BLaER1 treated with 17β-estradiol and CSF1 and Interleukin-3, amounts not matched to agents 10 nM and 100 nM (cell line): ENCODE measurements around the gene CCL11.
A peak's percentile ranks its signal among the peaks of the same experiment; 100 is the strongest.

Source experiments
- H3K27ac ChIP-seq, 11 experiments: shearing (Covaris generic); formaldehyde crosslinking; 2 replicates each; pipeline ENCODE4 v1.8.1; 2022
- H3K27me3 ChIP-seq, 11 experiments: shearing (Covaris generic); formaldehyde crosslinking; 2 replicates each; pipeline ENCODE4 v1.8.1; 2022
- H3K36me3 ChIP-seq, 11 experiments: shearing (Covaris generic); formaldehyde crosslinking; 2 replicates each; pipeline ENCODE4 v1.8.1; 2022
- H3K4me1 ChIP-seq, 10 experiments: shearing (Covaris generic); formaldehyde crosslinking; 2 replicates each; pipeline ENCODE4 v1.8.1; 2022
- H3K4me2 ChIP-seq, 11 experiments: shearing (Covaris generic); formaldehyde crosslinking; 2 replicates each; pipeline ENCODE4 v1.8.1; 2022
- H3K4me3 ChIP-seq, 10 experiments: shearing (Covaris generic); formaldehyde crosslinking; 2 replicates each; pipeline ENCODE4 v1.8.1; 2022
- H3K9ac ChIP-seq, 11 experiments: shearing (Covaris generic); formaldehyde crosslinking; 2 replicates each; pipeline ENCODE4 v1.8.1; 2022
- H3K9me3 ChIP-seq, 11 experiments: shearing (Covaris generic); formaldehyde crosslinking; replicated peaks in 1 of 11; 2 replicates each; pipeline ENCODE4 v1.8.1; 2022
- H4K20me1 ChIP-seq, 11 experiments: shearing (Covaris generic); formaldehyde crosslinking; 2 replicates each; pipeline ENCODE4 v1.8.1; 2022
- Cebpa-rat ChIP-seq, 11 experiments: shearing (Covaris generic); IDR thresholded peaks; 2 replicates each; pipeline ENCODE4 v1.8.1; 2022

Gene CCL11

DNA sequence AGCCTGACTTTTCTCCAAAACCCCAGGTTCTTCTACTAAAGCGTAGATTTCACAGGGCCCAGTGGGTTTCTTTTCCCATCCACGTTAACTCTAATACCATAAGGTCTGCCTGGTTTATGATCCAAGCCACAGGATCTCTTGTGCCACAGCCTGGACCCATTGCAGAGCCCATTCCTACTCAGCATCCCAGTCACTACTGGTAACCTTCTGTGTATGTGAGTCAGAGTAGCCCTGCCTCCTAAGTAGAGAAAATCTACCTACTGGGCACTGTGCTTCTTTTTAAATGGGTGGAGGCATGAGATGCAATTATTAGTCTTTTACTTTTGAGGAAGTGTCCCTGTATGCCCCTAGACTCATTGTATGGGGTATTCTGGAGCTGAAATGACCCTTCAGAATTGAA lies 13.5 kb downstream of the CCL11 start:
- no peaks in the 10 kb centered on the region for H4K20me1 ChIP-seq
- no peaks in the 10 kb centered on the region; a peak in 1 of 22 replicates for H3K9me3 ChIP-seq
- H3K4me2 ChIP-seq = peak overlapping the region in 4 of 11 experiments; percentile 33 to 83 (median 72); a peak in 8 of 22 replicates
- peaks cover 4 to 57% (median 13%) of the 10 kb centered on the region in 10 experiments; a peak in 15 of 20 replicates for H3K4me1 ChIP-seq
- no peaks in the 10 kb centered on the region for H3K36me3 ChIP-seq
- no peak for TF ChIP-seq Cebpa-rat (IDR thresholded peaks at IDR 0.05)
- no peak overlapping the region for H3K4me3 ChIP-seq
- no peak overlapping the region for H3K9ac ChIP-seq
- H3K27me3 ChIP-seq = no peaks in the 10 kb centered on the region
- H3K27ac ChIP-seq = no peak overlapping the region

DNA sequence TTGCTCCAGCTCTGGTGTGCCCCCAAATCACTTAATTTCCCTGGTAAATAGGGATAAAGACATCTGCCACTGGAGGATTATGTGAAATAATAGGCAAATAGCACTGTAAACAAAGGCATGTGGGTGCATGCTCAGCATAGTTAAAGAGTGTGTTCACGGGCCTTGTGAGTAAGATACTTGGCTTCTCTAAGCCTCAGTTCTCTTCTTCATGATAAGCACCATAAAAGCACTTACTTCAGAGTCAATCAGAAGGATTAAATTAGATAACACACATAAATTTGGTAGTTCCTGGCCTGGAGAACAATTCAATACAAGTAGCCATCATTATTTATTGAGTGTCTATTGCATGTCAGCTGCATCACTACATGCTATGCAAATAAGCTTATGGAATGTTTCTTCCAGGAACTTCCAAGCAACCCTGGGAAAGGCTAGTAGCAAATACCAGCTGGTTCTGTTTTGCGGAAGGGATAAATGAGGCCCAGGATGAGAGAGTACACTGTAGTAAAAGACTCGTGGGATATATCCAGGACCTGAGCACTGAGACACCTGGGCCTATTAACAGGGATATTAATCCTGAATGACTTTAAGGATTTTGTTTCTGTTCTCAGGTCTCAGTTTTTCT lies 14.5 kb downstream of the CCL11 start:
- Histone ChIP-seq H3K4me2 (peak overlapping the region in 6 of 11 experiments; percentile 30 to 83 (median 48); a peak in 12 of 22 replicates), H3K9me3 (no peaks in the 10 kb centered on the region; a peak in 1 of 22 replicates), H3K27ac (peak overlapping the region in 2 of 11 experiments; percentile 11 to 26; a peak in 3 of 22 replicates), H3K9ac (no peak overlapping the region), H3K4me3 (no peak overlapping the region), H4K20me1 (no peaks in the 10 kb centered on the region), H3K4me1 (peaks cover 4 to 68% (median 16%) of the 10 kb centered on the region in 10 experiments; a peak in 15 of 20 replicates), H3K27me3 (no peaks in the 10 kb centered on the region), H3K36me3 (no peaks in the 10 kb centered on the region)
- no peak for TF ChIP-seq Cebpa-rat (IDR thresholded peaks at IDR 0.05)

DNA sequence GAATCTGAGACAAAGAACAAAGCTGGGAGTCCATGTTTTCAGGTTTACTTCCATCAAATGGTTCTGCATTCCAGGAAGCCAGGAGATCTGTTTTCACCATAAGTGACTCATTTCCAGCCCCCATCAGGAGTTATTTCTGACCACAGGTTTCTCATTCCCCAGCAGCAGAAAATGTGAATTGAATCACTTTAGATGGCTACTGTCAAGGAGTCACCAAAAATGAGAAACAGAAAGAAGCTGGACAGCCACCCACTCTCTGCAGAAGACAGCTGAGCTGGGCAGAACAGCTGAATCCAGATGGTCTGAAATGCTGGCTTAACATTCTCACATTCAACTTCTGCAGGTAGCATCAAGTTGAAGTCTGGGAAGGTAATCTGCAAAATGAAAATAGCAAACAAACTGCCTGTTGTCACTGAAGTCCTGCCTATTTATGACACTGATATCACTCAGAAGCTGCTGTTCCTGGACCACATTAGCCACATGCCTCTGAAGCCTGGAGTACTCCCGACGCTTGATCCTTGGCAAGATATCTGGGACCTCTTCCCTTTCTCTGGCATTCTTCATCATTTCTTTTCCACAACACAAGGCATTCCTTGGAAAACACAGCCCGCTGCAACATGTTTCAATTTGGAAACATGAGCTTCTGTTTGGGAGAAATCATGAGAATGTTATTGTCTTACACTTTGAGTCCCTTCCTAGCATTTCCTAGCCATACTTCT lies 15.3 kb downstream of the CCL11 start:
- Histone ChIP-seq H3K27me3 (no peaks in the 10 kb centered on the region), H3K9me3 (no peaks in the 10 kb centered on the region; a peak in 1 of 22 replicates), H3K4me1 (peaks cover 4 to 75% (median 16%) of the 10 kb centered on the region in 10 experiments; a peak in 15 of 20 replicates), H3K36me3 (no peaks in the 10 kb centered on the region), H4K20me1 (no peaks in the 10 kb centered on the region), H3K27ac (peak overlapping the region in 2 of 11 experiments; percentile 11 to 26; a peak in 3 of 22 replicates), H3K4me2 (peak overlapping the region in 5 of 11 experiments; percentile 8 to 83 (median 63); a peak in 9 of 22 replicates), H3K9ac (no peak overlapping the region), H3K4me3 (no peak overlapping the region)
- no peak for TF ChIP-seq Cebpa-rat (IDR thresholded peaks at IDR 0.05)

DNA sequence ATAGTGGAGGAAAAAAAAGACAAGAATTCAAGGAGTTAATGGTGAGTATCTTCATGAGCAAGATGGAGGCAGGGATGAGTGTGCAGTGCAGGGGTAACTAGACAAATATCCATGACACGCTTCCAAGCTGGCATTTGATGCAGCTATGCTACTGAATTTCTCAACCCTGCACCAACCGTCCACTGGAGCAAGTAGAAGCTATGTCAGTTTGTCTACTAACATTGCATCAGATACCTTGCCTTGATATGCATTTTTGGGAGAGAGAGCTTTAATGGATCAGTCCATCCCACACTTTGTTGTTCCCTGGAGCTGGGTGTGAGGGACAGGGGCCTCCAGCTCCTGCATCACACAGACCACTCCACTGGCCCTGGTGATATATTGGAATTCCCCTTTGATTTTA lies 16.4 kb downstream of the CCL11 start:
- Histone ChIP-seq H3K27me3 (no peaks in the 10 kb centered on the region), H3K4me2 (peak overlapping the region in 4 of 11 experiments; percentile 27 to 83 (median 72); a peak in 7 of 22 replicates), H3K4me1 (peaks cover 6 to 87% (median 24%) of the 10 kb centered on the region in 10 experiments; a peak in 17 of 20 replicates), H3K9ac (no peak overlapping the region), H4K20me1 (no peaks in the 10 kb centered on the region), H3K9me3 (no peaks in the 10 kb centered on the region; a peak in 1 of 22 replicates), H3K36me3 (no peaks in the 10 kb centered on the region), H3K4me3 (no peak overlapping the region), H3K27ac (peak overlapping the region in 2 of 11 experiments; percentile 19 to 26; a peak in 1 of 22 replicates)
- TF ChIP-seq Cebpa-rat (IDR thresholded peaks at IDR 0.05) = no peak

DNA sequence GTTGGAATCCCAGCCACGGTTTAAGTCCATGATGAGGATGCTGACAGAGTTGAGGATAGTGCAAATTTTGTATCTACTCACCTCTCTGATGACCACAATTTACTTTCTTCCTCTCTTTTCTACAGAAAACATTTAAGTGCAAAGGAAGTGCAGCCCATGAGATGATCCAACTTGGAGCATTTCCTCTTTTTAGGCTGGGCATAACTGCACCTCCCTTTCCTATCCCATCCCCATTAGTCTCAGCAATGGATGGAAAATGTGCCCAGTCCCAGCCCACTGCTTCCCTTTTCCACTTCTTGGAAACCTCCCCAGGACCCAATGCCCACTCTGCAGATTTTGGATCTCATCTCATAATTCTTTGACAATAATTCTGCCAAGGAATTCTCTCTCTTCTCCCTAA lies 17.1 kb downstream of the CCL11 start:
- TF ChIP-seq Cebpa-rat (IDR thresholded peaks at IDR 0.05) = no peak
- Histone ChIP-seq H3K27me3 (no peaks in the 10 kb centered on the region), H4K20me1 (no peaks in the 10 kb centered on the region), H3K4me1 (peaks cover 9 to 93% (median 30%) of the 10 kb centered on the region in 10 experiments; a peak in 17 of 20 replicates), H3K27ac (no peak overlapping the region), H3K36me3 (no peaks in the 10 kb centered on the region), H3K9me3 (no peaks in the 10 kb centered on the region; a peak in 1 of 22 replicates), H3K9ac (no peak overlapping the region), H3K4me2 (peak overlapping the region in 4 of 11 experiments; percentile 27 to 83 (median 72); a peak in 7 of 22 replicates), H3K4me3 (no peak overlapping the region)

DNA sequence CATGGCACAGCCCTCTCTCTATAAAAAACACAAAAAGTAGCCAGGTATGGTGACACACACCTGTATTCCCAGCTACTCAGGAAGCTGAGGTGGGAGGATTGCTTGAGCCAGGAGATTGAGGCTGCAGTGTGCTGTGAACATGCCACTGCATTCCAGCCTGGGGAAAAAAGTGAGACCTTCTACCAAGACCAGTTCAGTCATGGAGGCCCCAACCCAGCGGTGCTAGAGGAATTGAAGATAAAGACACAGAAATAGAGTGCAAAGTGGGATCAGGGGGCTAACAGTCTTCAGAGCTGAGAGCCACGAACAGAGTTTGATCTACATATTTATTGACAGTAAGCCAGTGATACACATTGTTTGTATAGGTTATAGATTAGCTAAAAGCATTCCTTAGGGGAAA lies 18.1 kb downstream of the CCL11 start:
- H3K27me3 ChIP-seq = no peaks in the 10 kb centered on the region
- no peak overlapping the region for H3K9ac ChIP-seq
- no peak overlapping the region for H3K27ac ChIP-seq
- no peaks in the 10 kb centered on the region for H3K36me3 ChIP-seq
- peak overlapping the region in 3 of 11 experiments; percentile 70 to 83 (median 81); a peak in 3 of 22 replicates for H3K4me2 ChIP-seq
- H4K20me1 ChIP-seq = no peaks in the 10 kb centered on the region
- peaks cover 9 to 100% (median 40%) of the 10 kb centered on the region in 10 experiments; a peak in 17 of 20 replicates for H3K4me1 ChIP-seq
- no peak overlapping the region for H3K4me3 ChIP-seq
- no peak for TF ChIP-seq Cebpa-rat (IDR thresholded peaks at IDR 0.05)
- no peaks in the 10 kb centered on the region; a peak in 1 of 22 replicates for H3K9me3 ChIP-seq

DNA sequence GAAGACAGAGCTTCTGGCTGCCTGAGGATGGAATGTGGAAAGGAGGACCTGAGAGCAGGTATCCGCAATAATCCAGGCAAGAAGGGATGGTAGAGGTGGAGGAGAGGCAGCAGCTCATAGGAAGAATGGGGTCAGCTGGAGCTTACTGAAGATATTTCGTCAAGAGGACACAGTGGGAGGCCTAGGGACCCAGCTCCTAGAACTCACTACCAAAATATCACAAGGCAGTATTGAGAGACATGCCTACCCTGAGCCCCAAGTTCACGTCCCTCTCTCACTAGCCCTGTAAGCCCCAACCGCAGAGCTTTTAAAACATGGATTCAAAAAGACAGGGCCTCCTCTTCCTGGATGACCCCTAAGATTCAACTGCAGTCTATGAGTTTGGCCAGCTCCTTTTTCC lies 19.5 kb downstream of the CCL11 start:
- H3K36me3 ChIP-seq = no peaks in the 10 kb centered on the region
- no peak overlapping the region for H3K4me3 ChIP-seq
- H3K9ac ChIP-seq = no peak overlapping the region
- no peaks in the 10 kb centered on the region for H4K20me1 ChIP-seq
- H3K4me2 ChIP-seq = peak overlapping the region in 3 of 11 experiments; percentile 77 to 83 (median 81); a peak in 5 of 22 replicates
- no peak for TF ChIP-seq Cebpa-rat (IDR thresholded peaks at IDR 0.05)
- peaks cover 1 to 100% (median 37%) of the 10 kb centered on the region in 10 experiments; a peak in 16 of 20 replicates for H3K4me1 ChIP-seq
- H3K9me3 ChIP-seq = no peaks in the 10 kb centered on the region
- no peaks in the 10 kb centered on the region for H3K27me3 ChIP-seq
- H3K27ac ChIP-seq = peak overlapping the region in 5 of 11 experiments; percentile 6 to 75 (median 22); a peak in 5 of 22 replicates

DNA sequence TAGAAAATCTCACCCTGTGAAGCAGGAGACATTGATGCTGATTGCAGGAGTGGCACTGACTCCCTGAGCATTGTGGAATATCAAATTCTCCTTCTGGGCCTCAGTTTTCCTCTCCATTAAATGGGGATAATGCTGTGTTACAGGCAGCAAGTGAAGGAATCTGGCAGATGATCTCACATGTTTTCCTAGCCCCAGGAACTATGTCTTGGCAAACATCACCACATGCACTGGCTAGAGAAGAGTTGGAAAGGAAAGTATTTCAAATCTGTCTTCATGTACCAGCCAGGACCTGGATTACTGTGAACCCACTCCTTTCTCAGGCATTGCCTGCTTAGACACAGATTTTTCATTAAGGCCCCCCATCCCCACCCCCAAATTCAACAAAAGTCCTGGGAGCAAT lies 20.1 kb downstream of the CCL11 start:
- H3K4me2 ChIP-seq = peak overlapping the region in 4 of 11 experiments; percentile 71 to 83 (median 79); a peak in 7 of 22 replicates
- H3K36me3 ChIP-seq = no peaks in the 10 kb centered on the region
- no peaks in the 10 kb centered on the region for H4K20me1 ChIP-seq
- no peak overlapping the region for H3K4me3 ChIP-seq
- no peak for TF ChIP-seq Cebpa-rat (IDR thresholded peaks at IDR 0.05)
- no peaks in the 10 kb centered on the region for H3K27me3 ChIP-seq
- H3K27ac ChIP-seq = peak overlapping the region in 5 of 11 experiments; percentile 6 to 75 (median 62); a peak in 5 of 22 replicates
- H3K9me3 ChIP-seq = no peaks in the 10 kb centered on the region
- H3K9ac ChIP-seq = no peak overlapping the region
- peaks cover 0 to 98% (median 34%) of the 10 kb centered on the region in 10 experiments; a peak in 14 of 20 replicates for H3K4me1 ChIP-seq

DNA sequence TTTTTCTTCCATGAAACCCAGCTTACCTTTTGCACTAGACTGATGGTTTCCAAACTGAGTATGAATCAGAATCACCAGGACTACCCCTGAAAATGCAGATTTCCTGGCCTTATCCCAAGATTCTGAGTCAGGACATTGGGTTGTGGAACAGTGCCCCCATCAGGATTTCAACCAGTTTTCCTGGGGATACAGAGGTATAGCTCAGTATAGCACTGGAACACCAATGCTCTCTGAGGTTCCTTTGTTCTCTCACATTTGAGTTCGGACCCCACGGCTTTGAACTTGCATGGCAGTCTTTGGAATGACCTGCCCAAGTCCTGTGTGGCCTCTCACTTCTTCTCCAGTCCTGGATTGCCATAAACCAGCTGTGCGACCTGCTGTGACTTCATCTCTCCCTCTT lies 20.9 kb downstream of the CCL11 start:
- H3K36me3 ChIP-seq = no peaks in the 10 kb centered on the region
- no peaks in the 10 kb centered on the region for H4K20me1 ChIP-seq
- peaks cover 0 to 98% (median 33%) of the 10 kb centered on the region in 10 experiments; a peak in 14 of 20 replicates for H3K4me1 ChIP-seq
- H3K4me2 ChIP-seq = peak overlapping the region in 8 of 11 experiments; percentile 40 to 83 (median 70); a peak in 14 of 22 replicates
- no peaks in the 10 kb centered on the region for H3K9me3 ChIP-seq
- H3K27me3 ChIP-seq = no peaks in the 10 kb centered on the region
- TF ChIP-seq Cebpa-rat (IDR thresholded peaks at IDR 0.05) = no peak
- peak overlapping the region in 5 of 11 experiments; percentile 7 to 54 (median 45); a peak in 3 of 22 replicates for H3K9ac ChIP-seq
- peak overlapping the region in 10 of 11 experiments; percentile 4 to 75 (median 59); a peak in 18 of 22 replicates for H3K27ac ChIP-seq
- H3K4me3 ChIP-seq = no peak overlapping the region
